Left ventricle myocardium inferior (tissue), 1 donor: ENCODE measurements around the gene TERT. TPM values are rescaled to one million over a fixed set of nuclear protein-coding genes. Genes with fewer than 3 reads are reported as not detected.
A peak's percentile ranks its signal among the peaks of the same experiment; 100 is the strongest.

Experiments used
- DNase-seq: peaks from one replicate; pipeline ENCODE4 v3.0.0-alpha.2; 2020
- H3K27ac ChIP-seq: fragments of 200-600 bp; replicated peaks from 2 replicates; pipeline ENCODE4 v1.8.0; 2021
- H3K27me3 ChIP-seq: fragments of 200-600 bp; 2 replicates; pipeline ENCODE4 v1.8.0; 2021; ENCODE audit warnings: low read depth
- H3K36me3 ChIP-seq: fragments of 200-600 bp; 2 replicates; pipeline ENCODE4 v1.8.0; 2021
- H3K4me1 ChIP-seq: fragments of 200-600 bp; 2 replicates; pipeline ENCODE4 v1.8.0; 2021
- H3K4me3 ChIP-seq: fragments of 200-600 bp; 2 replicates; pipeline ENCODE4 v1.8.0; 2021; ENCODE audit warnings: mild to moderate bottlenecking, moderate library complexity
- H3K9me3 ChIP-seq: fragments of 200-600 bp; replicated peaks from 2 replicates; pipeline ENCODE4 v1.8.0; 2021
- intact Hi-C: fragments of 100-400 bp; cut with micrococcal nuclease; formaldehyde crosslinking; loops from one replicate; pipeline ENCODE4 v1.11.0; 2022
- microRNA-seq: library from miRNA; unstranded; fragments of <30 nt; microRNA quantifications from one replicate; pipeline ENCODE4 v1.2.0, GENCODE V29; 2020
- total RNA-seq: library from RNA; stranded (reverse); fragmentation: NEBNext Ultra II Directional; extraction: Animal tissue kit (Norgen Biotek cat#: 25700); gene quantifications from one replicate; pipeline ENCODE4 v1.2.1, GENCODE V29; 2021
- TF ChIP-seq, protein P1 (sequence below): fragments of 200-600 bp; IDR thresholded peaks from 2 replicates; pipeline ENCODE4 v1.8.0; 2021; ENCODE audit warnings: antibody characterized with exemption, mild to moderate bottlenecking, borderline replicate concordance
- donor health status: DM: no; HTN: yes; CAD: no; lungs with severe emphysema.

TERT gene
- total RNA-seq, 1 donor from 2014 or later = not detected

GRCh38 chr5:1205255-1206180, 89.3 kb downstream of the TERT start:
- DNase-seq = no peak
- Histone ChIP-seq H3K4me1 (peaks cover 7% of the 10 kb centered on the region), H3K9me3 (no peaks in the 10 kb centered on the region), H3K27ac (no peak overlapping the region), H3K27me3 (peaks cover 98% of the 10 kb centered on the region), H3K36me3 (no peaks in the 10 kb centered on the region), H3K4me3 (no peak overlapping the region)
- intact Hi-C loops = no loop called here
- TF ChIP-seq, protein P1, sequence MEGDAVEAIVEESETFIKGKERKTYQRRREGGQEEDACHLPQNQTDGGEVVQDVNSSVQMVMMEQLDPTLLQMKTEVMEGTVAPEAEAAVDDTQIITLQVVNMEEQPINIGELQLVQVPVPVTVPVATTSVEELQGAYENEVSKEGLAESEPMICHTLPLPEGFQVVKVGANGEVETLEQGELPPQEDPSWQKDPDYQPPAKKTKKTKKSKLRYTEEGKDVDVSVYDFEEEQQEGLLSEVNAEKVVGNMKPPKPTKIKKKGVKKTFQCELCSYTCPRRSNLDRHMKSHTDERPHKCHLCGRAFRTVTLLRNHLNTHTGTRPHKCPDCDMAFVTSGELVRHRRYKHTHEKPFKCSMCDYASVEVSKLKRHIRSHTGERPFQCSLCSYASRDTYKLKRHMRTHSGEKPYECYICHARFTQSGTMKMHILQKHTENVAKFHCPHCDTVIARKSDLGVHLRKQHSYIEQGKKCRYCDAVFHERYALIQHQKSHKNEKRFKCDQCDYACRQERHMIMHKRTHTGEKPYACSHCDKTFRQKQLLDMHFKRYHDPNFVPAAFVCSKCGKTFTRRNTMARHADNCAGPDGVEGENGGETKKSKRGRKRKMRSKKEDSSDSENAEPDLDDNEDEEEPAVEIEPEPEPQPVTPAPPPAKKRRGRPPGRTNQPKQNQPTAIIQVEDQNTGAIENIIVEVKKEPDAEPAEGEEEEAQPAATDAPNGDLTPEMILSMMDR = no peak

DNA sequence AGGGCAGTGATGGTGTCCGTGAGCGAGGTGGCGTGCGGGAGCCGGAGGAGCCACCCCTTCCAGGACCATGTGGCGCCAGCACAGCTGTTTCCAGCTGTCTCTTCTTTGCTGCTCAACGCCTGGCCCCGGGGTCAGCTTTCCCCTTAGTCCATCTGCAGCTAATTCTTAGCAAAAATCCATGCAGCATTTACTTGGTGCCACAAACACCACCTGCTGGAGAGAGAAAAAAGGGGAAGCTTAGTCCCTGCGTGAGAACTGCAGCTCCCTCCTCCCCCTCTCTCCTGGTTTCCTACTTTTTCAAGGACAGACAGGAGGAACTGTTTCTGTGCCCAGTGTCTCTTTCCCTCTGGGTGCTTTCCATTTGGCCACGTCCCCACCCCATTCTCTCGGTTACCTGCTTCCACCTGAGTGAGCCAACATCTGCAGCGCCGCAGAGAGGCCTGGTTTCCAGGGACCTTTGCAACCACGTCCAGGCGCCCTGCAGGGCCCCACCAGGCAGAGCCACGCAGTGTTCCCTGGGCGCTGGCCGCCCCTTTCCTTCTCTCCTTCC, 90.1 kb downstream of the TERT start:
- no peak overlapping the region for H3K4me3 ChIP-seq
- intact Hi-C loops = no loop called here
- peaks cover 98% of the 10 kb centered on the region for H3K27me3 ChIP-seq
- DNase-seq = peak; percentile 33
- H3K9me3 ChIP-seq = no peaks in the 10 kb centered on the region
- H3K4me1 ChIP-seq = peaks cover 7% of the 10 kb centered on the region
- TF ChIP-seq, protein P1 = peak; percentile 39
- H3K36me3 ChIP-seq = no peaks in the 10 kb centered on the region
- H3K27ac ChIP-seq = no peak overlapping the region

GRCh38 chr5:1203968-1204692, 90.7 kb downstream of the TERT start:
- Histone ChIP-seq H3K27ac (no peak overlapping the region), H3K9me3 (no peaks in the 10 kb centered on the region), H3K4me3 (no peak overlapping the region), H3K36me3 (no peaks in the 10 kb centered on the region), H3K27me3 (peaks cover 99% of the 10 kb centered on the region), H3K4me1 (peaks cover 7% of the 10 kb centered on the region)
- TF ChIP-seq, protein P1 = no peak
- DNase-seq = no peak
- intact Hi-C loops = no loop called here

GRCh38 chr5:1203311-1203967, 91.4 kb downstream of the TERT start:
- Histone ChIP-seq H3K9me3 (no peaks in the 10 kb centered on the region), H3K4me3 (no peak overlapping the region), H3K27me3 (peaks cover 99% of the 10 kb centered on the region), H3K4me1 (peaks cover 7% of the 10 kb centered on the region), H3K36me3 (no peaks in the 10 kb centered on the region), H3K27ac (no peak overlapping the region)
- TF ChIP-seq, protein P1 = no peak
- intact Hi-C loops = no loop called here
- no peak for DNase-seq

Small RNA genes within 50 kb of the gene (microRNA-seq; reads per million reads assigned to microRNA genes)
- gene MIR4457 = not detected

Other genes starting within 250 kb of the TERT start
- gene SLC12A7, start 183.0 kb downstream of the TERT start, total RNA-seq = 140 TPM
- gene SLC6A19, start 93.5 kb downstream of the TERT start, total RNA-seq = not detected
- gene SLC6A18, start 69.7 kb downstream of the TERT start, total RNA-seq = not detected
- 34.2 TPM for gene CLPTM1L, start 50.0 kb upstream of the TERT start, total RNA-seq
- not detected for gene SLC6A3, start 150.4 kb upstream of the TERT start, total RNA-seq
- 11.0 TPM for gene LPCAT1, start 228.9 kb upstream of the TERT start, total RNA-seq